ENCODE measurements around the gene GABPB1. TPM values are rescaled to one million over a fixed set of nuclear protein-coding genes. Genes with fewer than 3 reads are reported as not detected.

The GABPB1 gene
- total RNA-seq, 1 donor from 2014 or later, result 15.9 TPM

GRCh38 chr15:50275091-50275490 is 79.9 kb downstream of the GABPB1 start:
- no peak for TF ChIP-seq CTCF (IDR thresholded peaks at IDR 0.05)
- H3K9me3 Mint-ChIP-seq (ENCODE audit: unreplicated experiment), result no peaks in the 10 kb centered on the region
- no peak overlapping the region for H3K4me3 Mint-ChIP-seq (ENCODE audit: unreplicated experiment)
- peaks cover 2% of the 10 kb centered on the region for H3K27me3 Mint-ChIP-seq (ENCODE audit: unreplicated experiment)
- H3K27ac Mint-ChIP-seq (ENCODE audit: unreplicated experiment), result no peak overlapping the region
- DNase-seq (ENCODE audit: extremely low spot score, unreplicated experiment), result no peak
- H3K4me1 Mint-ChIP-seq (ENCODE audit: unreplicated experiment), result peaks cover 14% of the 10 kb centered on the region
- H3K36me3 Mint-ChIP-seq (ENCODE audit: unreplicated experiment), result no peaks in the 10 kb centered on the region

DNA sequence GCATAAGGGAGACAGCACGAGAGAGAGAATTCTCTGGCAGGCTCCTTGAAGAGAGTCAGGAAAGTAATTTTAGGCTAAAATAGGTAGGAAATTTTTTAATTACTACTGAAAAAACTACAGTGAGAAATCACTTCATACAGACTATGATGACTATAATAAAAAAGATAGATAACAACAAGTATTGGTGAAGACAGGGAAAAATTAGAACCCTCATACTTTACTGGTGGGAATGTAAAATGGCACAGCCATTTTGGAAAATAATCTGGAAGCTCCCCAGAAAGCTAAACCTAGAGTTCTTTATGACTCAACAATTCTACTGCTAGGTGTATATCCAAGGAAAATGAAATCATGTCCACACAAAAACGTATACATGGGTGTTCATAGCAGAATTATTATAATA is 87.4 kb downstream of the GABPB1 start:
- DNase-seq (ENCODE audit: extremely low spot score, unreplicated experiment), result no peak
- Mint-ChIP-seq H3K4me1 (ENCODE audit: unreplicated experiment) (no peaks in the 10 kb centered on the region), H3K4me3 (ENCODE audit: unreplicated experiment) (no peak overlapping the region), H3K36me3 (ENCODE audit: unreplicated experiment) (no peaks in the 10 kb centered on the region), H3K9me3 (ENCODE audit: unreplicated experiment) (no peaks in the 10 kb centered on the region), H3K27me3 (ENCODE audit: unreplicated experiment) (peaks cover 34% of the 10 kb centered on the region), H3K27ac (ENCODE audit: unreplicated experiment) (no peak overlapping the region)
- no peak for TF ChIP-seq CTCF (IDR thresholded peaks at IDR 0.05)

GRCh38 chr15:50265620-50266019 is 89.4 kb downstream of the GABPB1 start, which contains the start of gene HDC:
Gene HDC, minus strand, starts transcription at chr15:50265726. Its CDS starts 103 bp downstream, at chr15:50265623.
- Mint-ChIP-seq H3K4me1 (ENCODE audit: unreplicated experiment) (no peaks in the 10 kb centered on the region), H3K27me3 (ENCODE audit: unreplicated experiment) (peaks cover 43% of the 10 kb centered on the region), H3K27ac (ENCODE audit: unreplicated experiment) (no peak within 1 kb of the TSS), H3K36me3 (ENCODE audit: unreplicated experiment) (no peaks in the 10 kb centered on the region), H3K9me3 (ENCODE audit: unreplicated experiment) (no peaks in the 10 kb centered on the region), H3K4me3 (ENCODE audit: unreplicated experiment) (no peak within 1 kb of the TSS)
- DNase-seq (ENCODE audit: extremely low spot score, unreplicated experiment), result no peak
- no peak for TF ChIP-seq CTCF (IDR thresholded peaks at IDR 0.05)

GRCh38 chr15:50262533-50262932 is 92.5 kb downstream of the GABPB1 start:
- Mint-ChIP-seq H3K27me3 (ENCODE audit: unreplicated experiment) (peaks cover 40% of the 10 kb centered on the region), H3K9me3 (ENCODE audit: unreplicated experiment) (no peaks in the 10 kb centered on the region), H3K4me3 (ENCODE audit: unreplicated experiment) (no peak overlapping the region), H3K27ac (ENCODE audit: unreplicated experiment) (no peak overlapping the region), H3K36me3 (ENCODE audit: unreplicated experiment) (no peaks in the 10 kb centered on the region), H3K4me1 (ENCODE audit: unreplicated experiment) (no peaks in the 10 kb centered on the region)
- no peak for TF ChIP-seq CTCF (IDR thresholded peaks at IDR 0.05)
- DNase-seq (ENCODE audit: extremely low spot score, unreplicated experiment), result peak; percentile 56

GRCh38 chr15:50261981-50262380 is 93.0 kb downstream of the GABPB1 start:
- peak; percentile 72 for DNase-seq (ENCODE audit: extremely low spot score, unreplicated experiment)
- Mint-ChIP-seq H3K36me3 (ENCODE audit: unreplicated experiment) (no peaks in the 10 kb centered on the region), H3K27ac (ENCODE audit: unreplicated experiment) (no peak overlapping the region), H3K9me3 (ENCODE audit: unreplicated experiment) (no peaks in the 10 kb centered on the region), H3K4me1 (ENCODE audit: unreplicated experiment) (no peaks in the 10 kb centered on the region), H3K4me3 (ENCODE audit: unreplicated experiment) (no peak overlapping the region), H3K27me3 (ENCODE audit: unreplicated experiment) (peaks cover 35% of the 10 kb centered on the region)
- no peak for TF ChIP-seq CTCF (IDR thresholded peaks at IDR 0.05)
